GM12878 (cell line): ENCODE data around the gene PLK1. TPM values are rescaled to one million over a fixed set of nuclear protein-coding genes. Genes with fewer than 3 reads are reported as not detected.

Experiments
- CBX5 ChIP-seq: sonication (generic); IDR thresholded peaks from 2 replicates; pipeline ENCODE4 v1.6.1; 2016; ENCODE audit warnings: low read depth, moderate library complexity, mild to moderate bottlenecking, inconsistent platforms
- FOS ChIP-seq: IDR thresholded peaks from 3 replicates; pipeline ENCODE4 v1.6.1; 2011; ENCODE audit warnings: borderline replicate concordance; ENCODE audit not compliant: insufficient read length; ENCODE audit errors: extremely low read depth
- GABPA ChIP-seq: IDR thresholded peaks from 2 replicates; pipeline ENCODE4 v1.6.1; 2014; ENCODE audit warnings: antibody characterized with exemption, low read depth, mild to moderate bottlenecking, inconsistent platforms
- HDAC6 ChIP-seq: fragments of 200-600 bp; sonication (generic); IDR thresholded peaks from one replicate; pipeline ENCODE4 v1.8.0; 2017; ENCODE audit warnings: antibody characterized with exemption; ENCODE audit not compliant: unreplicated experiment
- IKZF1 ChIP-seq: fragments of 450-650 bp; conservative IDR thresholded peaks from 2 replicates; pipeline ENCODE4 v1.6.1; 2017; ENCODE audit warnings: antibody characterized with exemption, mild to moderate bottlenecking
- KAT2A ChIP-seq: conservative IDR thresholded peaks from 2 replicates; pipeline ENCODE4 v1.6.1; 2011; ENCODE audit warnings: low read depth, low read length; ENCODE audit not compliant: control insufficient read depth
- KLF5 ChIP-seq: fragments of 450-650 bp; IDR thresholded peaks from 2 replicates; pipeline ENCODE4 v1.6.1; 2014; ENCODE audit warnings: mild to moderate bottlenecking; ENCODE audit not compliant: partially characterized antibody
- LARP7 ChIP-seq: fragments of 450-650 bp; IDR thresholded peaks from 2 replicates; pipeline ENCODE4 v1.6.1; 2017; ENCODE audit warnings: mild to moderate bottlenecking
- MTA3 ChIP-seq: IDR thresholded peaks from 2 replicates; pipeline ENCODE4 v1.6.1; 2012; ENCODE audit warnings: low read length, inconsistent platforms, borderline replicate concordance
- MXI1 ChIP-seq: fragments of 150-350 bp; IDR thresholded peaks from 2 replicates; pipeline ENCODE4 v1.6.1; 2011; ENCODE audit warnings: low read depth, mild to moderate bottlenecking, inconsistent platforms, low read length, improper control_type of control experiment
- NFXL1 ChIP-seq: fragments of 450-650 bp; IDR thresholded peaks from 2 replicates; pipeline ENCODE4 v1.6.1; 2017; ENCODE audit warnings: antibody characterized with exemption, mild to moderate bottlenecking, borderline replicate concordance
- NFYA ChIP-seq: IDR thresholded peaks from 2 replicates; pipeline ENCODE4 v1.6.1; 2011; ENCODE audit warnings: low read depth, mild to moderate bottlenecking, low read length, improper control_type of control experiment, borderline replicate concordance
- NR2C1 ChIP-seq: fragments of 450-650 bp; IDR thresholded peaks from 2 replicates; pipeline ENCODE4 v1.6.1; 2017; ENCODE audit warnings: antibody characterized with exemption, mild to moderate bottlenecking, moderate library complexity
- PML ChIP-seq: IDR thresholded peaks from 2 replicates; pipeline ENCODE4 v1.6.1; 2012; ENCODE audit warnings: low read length, inconsistent platforms
- POLR2AphosphoS5 ChIP-seq: IDR thresholded peaks from 2 replicates; pipeline ENCODE4 v1.6.1; 2011; ENCODE audit warnings: mild to moderate bottlenecking, low read length, inconsistent platforms
- RAD51 ChIP-seq: fragments of 450-650 bp; IDR thresholded peaks from 2 replicates; pipeline ENCODE4 v1.6.1; 2016; ENCODE audit warnings: moderate library complexity, mild to moderate bottlenecking, inconsistent platforms
- RB1 ChIP-seq: fragments of 450-650 bp; formaldehyde crosslinking; IDR thresholded peaks from 2 replicates; pipeline ENCODE4 v1.6.1; 2017; ENCODE audit warnings: mild to moderate bottlenecking, borderline replicate concordance
- RCOR1 ChIP-seq: conservative IDR thresholded peaks from 2 replicates; pipeline ENCODE4 v1.6.1; 2012; ENCODE audit warnings: low read depth, low read length, improper control_type of control experiment
- RELB ChIP-seq: fragments of 450-650 bp; IDR thresholded peaks from 2 replicates; pipeline ENCODE4 v1.6.1; 2017; ENCODE audit warnings: low read depth, mild to moderate bottlenecking, moderate library complexity
- SMAD1 ChIP-seq: fragments of 450-650 bp; IDR thresholded peaks from 2 replicates; pipeline ENCODE4 v1.6.1; 2018; ENCODE audit warnings: mild to moderate bottlenecking, low read depth; ENCODE audit not compliant: partially characterized antibody
- SREBF2 ChIP-seq: IDR thresholded peaks from 2 replicates; pipeline ENCODE4 v1.6.1; 2012; ENCODE audit warnings: mild to moderate bottlenecking, low read length
- SUPT20H ChIP-seq: IDR thresholded peaks from 2 replicates; pipeline ENCODE4 v1.6.1; 2011; ENCODE audit warnings: low read depth, mild to moderate bottlenecking, low read length, moderate library complexity, borderline replicate concordance; ENCODE audit not compliant: control insufficient read depth
- TAF1 ChIP-seq: IDR thresholded peaks from 2 replicates; pipeline ENCODE4 v1.6.1; 2011; ENCODE audit warnings: mild to moderate bottlenecking, low read depth, low read length, borderline replicate concordance
- TBL1XR1 ChIP-seq: IDR thresholded peaks from 2 replicates; pipeline ENCODE4 v1.6.1; 2012; ENCODE audit warnings: low read depth, low read length, improper control_type of control experiment
- YY1 ChIP-seq: IDR thresholded peaks from 2 replicates; pipeline ENCODE4 v1.6.1; 2011; ENCODE audit warnings: low read depth, mild to moderate bottlenecking, low read length
- ZNF622 ChIP-seq: fragments of 450-650 bp; IDR thresholded peaks from 2 replicates; pipeline ENCODE4 v1.6.1; 2017; ENCODE audit warnings: mild to moderate bottlenecking, inconsistent platforms
- ZSCAN29 ChIP-seq: fragments of 450-650 bp; IDR thresholded peaks from 2 replicates; pipeline ENCODE4 v1.6.1; 2017; ENCODE audit warnings: mild to moderate bottlenecking, moderate library complexity
- polyA plus RNA-seq, 11 experiments: library from polyadenylated mRNA; depleted of rRNA in 4 of 11; unstranded in 6 of 11; stranded (reverse) in 5 of 11; fragments of >200 nt; fragmentation: Nextera tagmentation in 4 of 11; fragmentation: Illumina TruSeq in 1 of 11; extraction: Ambion mirVana in 4 of 11; extraction: Trizol in 1 of 11; gene quantifications; 1 replicate in 1 of 11; 2 replicates in 10 of 11; pipeline versions ENCODE4 v1.2.1 to v1.2.3, GENCODE V29; 2011 to 2016; ENCODE audit warnings: inconsistent platforms in 2 of 11, missing spikeins in 2 of 11, low read depth in 1 of 11
- total RNA-seq, 4 experiments: library from RNA; depleted of rRNA in 3 of 4; stranded (reverse); fragments of >200 nt in 3 of 4; fragmentation: Illumina TruSeq in 1 of 4; extraction: Trizol in 1 of 4; gene quantifications; 2 replicates each; pipeline versions ENCODE4 v1.2.1 to v1.2.3, GENCODE V29; 2013 to 2021
- TF ChIP-seq, protein P1 (sequence below): fragments of 450-650 bp; IDR thresholded peaks from 2 replicates; pipeline ENCODE4 v1.6.1; 2018; ENCODE audit warnings: borderline replicate concordance, mild to moderate bottlenecking; ENCODE audit not compliant: partially characterized antibody
- TF ChIP-seq, protein P2 (sequence below): IDR thresholded peaks from 2 replicates; pipeline ENCODE4 v1.6.1; 2011; ENCODE audit warnings: low read depth, low read length, improper control_type of control experiment, borderline replicate concordance

PLK1 gene
- total and polyA plus RNA-seq, 10 of the 15 experiments (the other 5 are each of a cell fraction or from before 2014, with no cell fraction given) = 11.3 to 191 (median 84.5) TPM

DNA sequence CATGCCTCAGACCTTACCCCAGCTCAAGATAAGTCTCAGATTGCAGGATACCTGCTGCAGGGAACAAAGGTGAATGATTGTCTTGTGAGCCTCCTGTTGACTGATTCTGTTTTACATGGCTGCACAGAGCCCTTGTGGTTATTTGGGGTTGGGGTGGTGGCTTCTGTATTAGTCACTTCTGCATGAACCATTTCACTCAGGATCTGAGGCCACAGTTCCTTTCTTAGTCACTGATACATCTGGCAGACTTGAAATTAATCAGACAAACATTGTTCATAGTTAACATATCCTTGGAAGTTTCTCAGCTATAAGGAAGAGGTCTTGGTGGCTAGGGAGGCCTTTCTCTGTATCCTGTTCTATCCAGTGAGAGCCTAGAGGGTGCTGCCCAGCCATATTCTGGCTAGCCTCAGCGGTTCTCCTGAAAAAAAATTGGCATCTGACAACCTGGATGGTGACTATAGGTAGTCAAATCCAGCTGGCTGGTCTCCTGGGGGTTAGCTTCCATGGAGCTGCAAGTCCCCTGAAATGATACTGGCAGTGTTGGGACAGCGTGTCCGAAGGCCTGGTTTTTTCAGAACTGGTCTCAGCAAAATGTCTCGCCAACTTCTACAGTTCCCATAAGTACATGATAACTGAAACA lies 8.4 kb upstream of the PLK1 start (continued):
- TF ChIP-seq TAF1 = no peak
- TF ChIP-seq NFXL1 = no peak
- TF ChIP-seq, protein P1, sequence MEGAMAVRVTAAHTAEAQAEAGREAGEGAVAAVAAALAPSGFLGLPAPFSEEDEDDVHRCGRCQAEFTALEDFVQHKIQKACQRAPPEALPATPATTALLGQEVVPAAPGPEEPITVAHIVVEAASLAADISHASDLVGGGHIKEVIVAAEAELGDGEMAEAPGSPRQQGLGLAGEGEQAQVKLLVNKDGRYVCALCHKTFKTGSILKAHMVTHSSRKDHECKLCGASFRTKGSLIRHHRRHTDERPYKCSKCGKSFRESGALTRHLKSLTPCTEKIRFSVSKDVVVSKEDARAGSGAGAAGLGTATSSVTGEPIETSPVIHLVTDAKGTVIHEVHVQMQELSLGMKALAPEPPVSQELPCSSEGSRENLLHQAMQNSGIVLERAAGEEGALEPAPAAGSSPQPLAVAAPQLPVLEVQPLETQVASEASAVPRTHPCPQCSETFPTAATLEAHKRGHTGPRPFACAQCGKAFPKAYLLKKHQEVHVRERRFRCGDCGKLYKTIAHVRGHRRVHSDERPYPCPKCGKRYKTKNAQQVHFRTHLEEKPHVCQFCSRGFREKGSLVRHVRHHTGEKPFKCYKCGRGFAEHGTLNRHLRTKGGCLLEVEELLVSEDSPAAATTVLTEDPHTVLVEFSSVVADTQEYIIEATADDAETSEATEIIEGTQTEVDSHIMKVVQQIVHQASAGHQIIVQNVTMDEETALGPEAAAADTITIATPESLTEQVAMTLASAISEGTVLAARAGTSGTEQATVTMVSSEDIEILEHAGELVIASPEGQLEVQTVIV = no peak
- TF ChIP-seq FOS = no peak
- TF ChIP-seq RCOR1 = no peak
- peak; percentile 78 for TF ChIP-seq GABPA
- no peak for TF ChIP-seq RAD51
- TF ChIP-seq MXI1 = 0 out of 2 replicates have a peak, but pooled peaks have one; percentile 44
- TF ChIP-seq NFYA = no peak
- TF ChIP-seq RELB = peak; percentile 85
- TF ChIP-seq HDAC6 = no peak
- TF ChIP-seq PML = peak; percentile 93
- peak; percentile 95 for TF ChIP-seq IKZF1
- no peak for TF ChIP-seq SREBF2
- TF ChIP-seq POLR2AphosphoS5 = no peak
- peak; percentile 94 for TF ChIP-seq TBL1XR1
- TF ChIP-seq MTA3 = peak; percentile 96; the same call in 1 of the 2 replicates
- TF ChIP-seq CBX5 = peak; percentile 83; the same call in 1 of the 2 replicates
- TF ChIP-seq SMAD1 = no peak
- no peak for TF ChIP-seq NR2C1
- TF ChIP-seq, protein P2, sequence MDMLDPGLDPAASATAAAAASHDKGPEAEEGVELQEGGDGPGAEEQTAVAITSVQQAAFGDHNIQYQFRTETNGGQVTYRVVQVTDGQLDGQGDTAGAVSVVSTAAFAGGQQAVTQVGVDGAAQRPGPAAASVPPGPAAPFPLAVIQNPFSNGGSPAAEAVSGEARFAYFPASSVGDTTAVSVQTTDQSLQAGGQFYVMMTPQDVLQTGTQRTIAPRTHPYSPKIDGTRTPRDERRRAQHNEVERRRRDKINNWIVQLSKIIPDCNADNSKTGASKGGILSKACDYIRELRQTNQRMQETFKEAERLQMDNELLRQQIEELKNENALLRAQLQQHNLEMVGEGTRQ = no peak
- TF ChIP-seq KAT2A = no peak
- no peak for TF ChIP-seq ZSCAN29
- no peak for TF ChIP-seq ZNF622
- TF ChIP-seq SUPT20H = no peak
- no peak for TF ChIP-seq KLF5
- TF ChIP-seq RB1 = no peak
- no peak for TF ChIP-seq LARP7
- TF ChIP-seq YY1 = peak; percentile 62; the same call in 1 of the 2 replicates
